ENCODE measurements around the gene RBM39.
"Not testable (repeated sequence)": the region's sequence is repeated elsewhere in the genome, so short reads cannot be mapped to it uniquely, and the experiment has no call there.

The RBM39 gene

GRCh38 chr20:35724321-35725230, 17.5 kb downstream of the RBM39 start:
- DNase-seq: no peak

- DNase-seq: not testable (repeated sequence)
These were observed 18.3 kb downstream of the RBM39 start for GRCh38 chr20:35723652-35724320.

DNA sequence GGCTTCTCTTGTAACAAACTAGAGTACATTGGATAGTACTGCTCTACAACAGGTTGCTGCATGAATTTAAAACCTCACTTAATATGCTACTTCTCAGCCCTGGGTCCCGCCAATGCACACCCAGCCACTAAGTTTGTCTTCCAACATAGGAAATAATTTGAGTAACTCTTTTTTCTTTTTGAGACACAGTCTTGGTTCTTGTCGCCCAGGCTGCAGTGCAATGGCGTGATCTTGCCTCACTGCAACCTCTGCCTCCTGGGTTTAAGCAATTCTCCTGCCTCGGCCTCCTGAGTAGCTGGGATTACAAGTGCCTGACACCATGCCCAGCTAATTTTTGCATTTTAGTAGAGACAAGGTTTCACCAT, 18.8 kb downstream of the RBM39 start:
- not testable (repeated sequence) for DNase-seq

- DNase-seq: no peak
These were observed 20.4 kb downstream of the RBM39 start for GRCh38 chr20:35721621-35722020.

DNA sequence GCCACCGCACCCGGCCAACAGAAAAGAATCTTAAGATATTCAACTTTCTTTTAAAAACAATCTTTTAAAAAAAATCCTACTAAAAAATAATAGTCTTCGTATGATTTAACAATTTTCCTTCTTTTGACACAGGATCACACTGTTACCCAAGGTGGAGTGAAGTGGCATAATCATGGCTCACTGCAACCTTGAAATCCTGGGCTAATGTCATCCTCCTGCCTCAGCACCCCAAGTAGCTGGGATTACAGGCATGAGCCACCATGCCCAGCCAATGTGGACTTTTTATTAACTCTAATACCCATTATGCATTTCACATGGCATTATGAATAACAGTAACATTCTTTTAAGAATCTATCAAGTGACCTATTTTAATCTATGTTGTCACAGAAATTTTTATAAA, 20.8 kb downstream of the RBM39 start:
- no peak for DNase-seq

GRCh38 chr20:35720165-35721123, 21.6 kb downstream of the RBM39 start:
- DNase-seq: no peak

DNA sequence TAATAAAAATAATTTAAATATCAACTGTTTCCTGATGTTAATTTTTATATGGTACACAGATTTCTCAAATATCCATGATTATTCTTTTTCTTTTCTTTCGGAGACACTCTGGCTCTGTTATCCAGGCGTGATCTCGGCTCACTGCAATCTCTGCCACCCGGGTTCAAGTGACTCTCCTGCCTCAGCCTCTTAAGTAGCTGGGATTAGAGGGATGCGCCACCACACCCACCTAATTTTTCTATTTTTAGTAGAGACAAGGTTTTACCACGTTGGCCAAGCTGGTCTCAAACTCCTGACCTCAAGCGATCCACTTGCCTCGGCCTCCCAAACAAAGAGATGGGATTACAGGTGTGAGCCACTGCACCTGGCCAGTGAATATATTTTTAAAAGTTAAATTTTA, 22.3 kb downstream of the RBM39 start:
- DNase-seq: no peak

GRCh38 chr20:35718972-35719635, 23.0 kb downstream of the RBM39 start:
- no peak for DNase-seq

DNA sequence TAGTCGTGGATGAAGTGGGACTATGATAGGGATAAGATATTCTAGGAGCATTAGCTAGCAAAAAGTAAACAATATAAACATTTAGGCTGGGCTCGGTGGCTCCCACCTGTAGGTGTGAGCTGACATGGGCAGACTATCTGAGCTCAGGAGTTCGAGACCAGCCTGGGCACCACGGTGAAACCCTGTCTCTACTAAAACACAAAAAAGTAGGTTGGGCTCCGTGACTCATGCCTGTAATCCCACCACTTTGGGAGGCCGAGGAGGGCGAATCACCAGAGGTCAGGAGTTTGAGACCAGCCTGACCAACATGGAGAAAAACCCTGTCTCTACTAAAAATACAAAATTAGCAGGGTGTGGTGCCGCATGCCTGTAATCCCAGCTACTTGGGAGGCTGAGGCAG, 23.7 kb downstream of the RBM39 start:
- DNase-seq: not testable (repeated sequence)

- DNase-seq: no peak
These were observed 25.7 kb downstream of the RBM39 start for GRCh38 chr20:35716330-35716729.

- DNase-seq: no peak
These were observed 26.4 kb downstream of the RBM39 start for GRCh38 chr20:35715652-35716051.

- no peak for DNase-seq
These were observed 27.9 kb downstream of the RBM39 start for GRCh38 chr20:35714127-35714526.

GRCh38 chr20:35713120-35713519, 28.9 kb downstream of the RBM39 start:
- DNase-seq: not testable (repeated sequence)

GRCh38 chr20:35711588-35712209, 30.4 kb downstream of the RBM39 start:
- no peak for DNase-seq

GRCh38 chr20:35710884-35711587, 31.0 kb downstream of the RBM39 start:
- DNase-seq: no peak

GRCh38 chr20:35710039-35710438, 32.0 kb downstream of the RBM39 start:
- no peak for DNase-seq

- no peak for DNase-seq
These were observed 32.8 kb downstream of the RBM39 start for GRCh38 chr20:35709259-35709658.

DNA sequence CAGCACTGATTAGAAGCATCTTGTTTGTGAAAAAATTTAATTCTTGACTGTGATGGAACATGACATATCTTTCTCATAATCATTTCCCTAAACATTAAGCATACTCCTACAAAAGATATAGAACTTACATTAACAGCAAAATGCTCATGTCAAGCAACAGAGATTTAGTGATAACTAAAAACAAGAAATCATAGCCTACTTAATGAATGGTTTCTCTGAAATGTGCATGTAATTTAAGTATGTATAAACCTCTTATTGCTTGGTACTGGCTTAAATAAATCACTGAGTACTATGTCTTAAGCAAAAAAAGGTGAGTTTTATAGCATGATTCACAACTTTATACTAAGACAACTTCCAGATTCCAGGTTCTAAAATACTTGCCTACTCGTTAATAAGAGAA, 33.6 kb downstream of the RBM39 start:
- no peak for DNase-seq

DNA sequence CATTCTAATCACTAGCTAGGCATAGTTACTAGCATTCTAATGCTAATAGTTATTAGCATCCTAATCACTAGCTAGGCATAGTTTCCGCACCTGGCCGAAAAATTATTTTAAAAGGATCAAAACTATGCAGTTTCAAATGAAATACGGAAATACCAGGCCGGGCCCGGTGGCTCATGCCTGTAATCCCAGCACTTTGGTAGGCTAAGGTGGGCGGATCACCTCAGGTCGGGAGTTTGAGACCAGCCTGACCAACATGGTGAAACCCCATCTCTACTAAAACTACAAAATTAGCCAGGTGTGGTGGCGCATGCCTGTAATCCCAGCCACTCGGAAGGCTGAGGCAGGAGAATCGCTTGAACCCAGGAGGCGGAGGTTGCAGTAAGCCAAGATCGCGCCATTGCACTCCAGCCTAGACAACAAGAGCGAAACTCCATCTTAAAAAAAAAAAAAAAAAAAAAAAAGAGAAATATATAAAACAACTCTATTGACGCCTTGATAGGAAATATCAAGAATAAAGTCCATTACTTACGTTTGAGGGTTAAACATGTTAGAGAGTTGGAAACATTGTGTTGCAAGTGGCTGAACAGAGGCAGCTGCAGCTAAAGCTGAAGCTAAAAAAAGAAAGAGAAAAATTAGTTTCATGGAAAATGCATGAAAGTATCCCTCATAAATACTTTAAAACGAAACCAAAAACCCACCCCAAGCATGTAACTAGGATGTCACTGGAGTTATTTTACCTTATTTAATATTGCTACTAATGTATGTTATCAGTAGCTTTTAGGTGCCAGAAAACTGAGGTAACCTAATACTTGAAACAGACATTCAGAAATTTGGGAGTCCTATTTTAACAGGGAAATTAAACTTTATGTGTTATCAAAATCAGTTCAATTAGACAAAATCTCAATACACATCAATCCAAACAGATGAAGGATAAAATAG, 35.2 kb downstream of the RBM39 start:
- DNase-seq: not testable (repeated sequence)

DNA sequence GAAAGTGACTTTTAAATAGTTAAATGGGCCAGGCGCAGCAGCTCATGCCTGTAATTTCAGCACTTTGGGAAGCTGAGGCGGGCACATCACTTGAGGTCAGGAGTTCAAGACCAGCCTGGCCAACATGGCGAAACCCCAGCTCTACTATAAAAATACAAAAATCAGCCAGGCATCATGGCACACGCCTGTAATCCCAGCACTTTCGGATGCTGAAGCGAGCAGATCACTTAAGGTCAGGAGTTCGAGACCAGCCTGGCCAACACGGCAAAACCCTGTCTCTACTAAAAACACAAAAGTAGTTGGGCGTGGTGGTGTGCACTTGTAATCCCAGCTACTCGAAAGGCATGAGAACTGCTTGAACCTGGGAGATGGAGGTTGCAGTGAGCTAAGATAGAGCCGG, 36.2 kb downstream of the RBM39 start:
- not testable (repeated sequence) for DNase-seq

Data from CD4-positive, alpha-beta T cell treated with Interleukin-21 for 1 hour (primary cell).